ENCODE measurements around the gene RAB22A.

The RAB22A gene

GRCh38 chr20:58378704-58379103 lies 69.2 kb downstream of the RAB22A start:
- DNase-seq (ENCODE audit: insufficient read length, low spot score) (no peak), FAIRE-seq (no peak)
- TF ChIP-seq POLR2A (IDR thresholded peaks at IDR 0.05; ENCODE audit: low read depth, low read length) = no peak

GRCh38 chr20:58381627-58382026 lies 72.1 kb downstream of the RAB22A start:
- no peak for DNase-seq (ENCODE audit: insufficient read length, low spot score)
- TF ChIP-seq POU2F2 (IDR thresholded peaks at IDR 0.05; ENCODE audit: low read depth, low read length) (no peak), SPI1 (IDR thresholded peaks at IDR 0.05; ENCODE audit: low read depth, low read length) (no peak), POLR2AphosphoS5 (IDR thresholded peaks at IDR 0.05; ENCODE audit: low read depth, low read length) (no peak), TAF1 (IDR thresholded peaks at IDR 0.05; ENCODE audit: low read depth, low read length) (no peak), POLR2A (IDR thresholded peaks at IDR 0.05; ENCODE audit: low read depth, low read length) (no peak), PAX5 (IDR thresholded peaks at IDR 0.05; ENCODE audit: insufficient read depth, low read length, severe bottlenecking) (no peak)
- no peak for FAIRE-seq

GRCh38 chr20:58382096-58382495 lies 72.6 kb downstream of the RAB22A start:
- DNase-seq (ENCODE audit: insufficient read length, low spot score) (no peak), FAIRE-seq (no peak)
- TF ChIP-seq SPI1 (IDR thresholded peaks at IDR 0.05; ENCODE audit: low read depth, low read length) (no peak), PAX5 (IDR thresholded peaks at IDR 0.05; ENCODE audit: insufficient read depth, low read length, severe bottlenecking) (no peak), POLR2AphosphoS5 (IDR thresholded peaks at IDR 0.05; ENCODE audit: low read depth, low read length) (no peak), TAF1 (IDR thresholded peaks at IDR 0.05; ENCODE audit: low read depth, low read length) (no peak), POLR2A (IDR thresholded peaks at IDR 0.05; ENCODE audit: low read depth, low read length) (no peak), POU2F2 (IDR thresholded peaks at IDR 0.05; ENCODE audit: low read depth, low read length) (no peak)

GRCh38 chr20:58384821-58385220 lies 75.3 kb downstream of the RAB22A start:
- DNase-seq (ENCODE audit: insufficient read length, low spot score) = no peak
- FAIRE-seq = no peak

GRCh38 chr20:58388028-58388601 lies 78.6 kb downstream of the RAB22A start:
- DNase-seq (ENCODE audit: insufficient read length, low spot score) (no peak), FAIRE-seq (no peak)
- TF ChIP-seq POLR2AphosphoS5 (IDR thresholded peaks at IDR 0.05; ENCODE audit: low read depth, low read length) = no peak
- no peak for TF ChIP-seq SPI1 (IDR thresholded peaks at IDR 0.05; ENCODE audit: low read depth, low read length)
- no peak for TF ChIP-seq PAX5 (IDR thresholded peaks at IDR 0.05; ENCODE audit: insufficient read depth, low read length, severe bottlenecking)
- no peak for TF ChIP-seq POU2F2 (IDR thresholded peaks at IDR 0.05; ENCODE audit: low read depth, low read length)
- no peak for TF ChIP-seq TAF1 (IDR thresholded peaks at IDR 0.05; ENCODE audit: low read depth, low read length)
- no peak for TF ChIP-seq POLR2A (IDR thresholded peaks at IDR 0.05; ENCODE audit: low read depth, low read length)

More at GRCh38 chr20:58384821-58385220, 75.3 kb downstream of the RAB22A start:
- TF ChIP-seq POLR2AphosphoS5 (IDR thresholded peaks at IDR 0.05; ENCODE audit: low read depth, low read length) (no peak), TAF1 (IDR thresholded peaks at IDR 0.05; ENCODE audit: low read depth, low read length) (no peak), PAX5 (IDR thresholded peaks at IDR 0.05; ENCODE audit: insufficient read depth, low read length, severe bottlenecking) (no peak), POLR2A (IDR thresholded peaks at IDR 0.05; ENCODE audit: low read depth, low read length) (no peak), SPI1 (IDR thresholded peaks at IDR 0.05; ENCODE audit: low read depth, low read length) (no peak), POU2F2 (IDR thresholded peaks at IDR 0.05; ENCODE audit: low read depth, low read length) (no peak)

- TF ChIP-seq SPI1 (IDR thresholded peaks at IDR 0.05; ENCODE audit: low read depth, low read length) (no peak), POLR2A (IDR thresholded peaks at IDR 0.05; ENCODE audit: low read depth, low read length) (no peak; the same call in 1 of the 2 replicates), TAF1 (IDR thresholded peaks at IDR 0.05; ENCODE audit: low read depth, low read length) (no peak), POU2F2 (IDR thresholded peaks at IDR 0.05; ENCODE audit: low read depth, low read length) (no peak), PAX5 (IDR thresholded peaks at IDR 0.05; ENCODE audit: insufficient read depth, low read length, severe bottlenecking) (no peak), POLR2AphosphoS5 (IDR thresholded peaks at IDR 0.05; ENCODE audit: low read depth, low read length) (no peak; the same call in 1 of the 2 replicates)
- peak; percentile 84 for DNase-seq (ENCODE audit: insufficient read length, low spot score)
- FAIRE-seq = peak; percentile 97
Measured at GRCh38 chr20:58388882-58389323, 79.4 kb downstream of the RAB22A start, which contains the start of gene VAPB. Gene VAPB (plus strand): TSS chr20:58389229. CDS start chr20:58389460, 231 bp downstream.

GRCh38 chr20:58389324-58389967 lies 79.9 kb downstream of the RAB22A start:
- DNase-seq (ENCODE audit: insufficient read length, low spot score) (peak; percentile 29), FAIRE-seq (no peak)
- TF ChIP-seq POLR2A (IDR thresholded peaks at IDR 0.05; ENCODE audit: low read depth, low read length) (no peak; the same call in 1 of the 2 replicates), PAX5 (IDR thresholded peaks at IDR 0.05; ENCODE audit: insufficient read depth, low read length, severe bottlenecking) (no peak), TAF1 (IDR thresholded peaks at IDR 0.05; ENCODE audit: low read depth, low read length) (peak; percentile 32; the same call in 1 of the 2 replicates), POLR2AphosphoS5 (IDR thresholded peaks at IDR 0.05; ENCODE audit: low read depth, low read length) (peak; percentile 32; the same call in 1 of the 2 replicates), POU2F2 (IDR thresholded peaks at IDR 0.05; ENCODE audit: low read depth, low read length) (no peak), SPI1 (IDR thresholded peaks at IDR 0.05; ENCODE audit: low read depth, low read length) (no peak)

- FAIRE-seq (no peak), DNase-seq (ENCODE audit: insufficient read length, low spot score) (no peak)
- no peak for TF ChIP-seq POLR2AphosphoS5 (IDR thresholded peaks at IDR 0.05; ENCODE audit: low read depth, low read length)
- no peak for TF ChIP-seq SPI1 (IDR thresholded peaks at IDR 0.05; ENCODE audit: low read depth, low read length)
- no peak for TF ChIP-seq PAX5 (IDR thresholded peaks at IDR 0.05; ENCODE audit: insufficient read depth, low read length, severe bottlenecking)
- TF ChIP-seq POU2F2 (IDR thresholded peaks at IDR 0.05; ENCODE audit: low read depth, low read length) = no peak
- no peak; the same call in 1 of the 2 replicates for TF ChIP-seq TAF1 (IDR thresholded peaks at IDR 0.05; ENCODE audit: low read depth, low read length)
- TF ChIP-seq POLR2A (IDR thresholded peaks at IDR 0.05; ENCODE audit: low read depth, low read length) = no peak
Measured at GRCh38 chr20:58389968-58390658, 80.6 kb downstream of the RAB22A start.

GRCh38 chr20:58390659-58391035 lies 81.1 kb downstream of the RAB22A start:
- FAIRE-seq (no peak), DNase-seq (ENCODE audit: insufficient read length, low spot score) (no peak)
- TF ChIP-seq POLR2AphosphoS5 (IDR thresholded peaks at IDR 0.05; ENCODE audit: low read depth, low read length) = no peak
- no peak for TF ChIP-seq TAF1 (IDR thresholded peaks at IDR 0.05; ENCODE audit: low read depth, low read length)
- TF ChIP-seq PAX5 (IDR thresholded peaks at IDR 0.05; ENCODE audit: insufficient read depth, low read length, severe bottlenecking) = no peak
- TF ChIP-seq POU2F2 (IDR thresholded peaks at IDR 0.05; ENCODE audit: low read depth, low read length) = no peak
- no peak for TF ChIP-seq SPI1 (IDR thresholded peaks at IDR 0.05; ENCODE audit: low read depth, low read length)
- TF ChIP-seq POLR2A (IDR thresholded peaks at IDR 0.05; ENCODE audit: low read depth, low read length) = no peak

All from GM12891 (cell line).